Endothelial cell of umbilical vein (primary cell): ENCODE measurements around the gene APOM. TPM values are rescaled to one million over a fixed set of nuclear protein-coding genes. Genes with fewer than 3 reads are reported as not detected.

Experiments used
- BruUV-seq: library from RNA; stranded (reverse); fragments of 400-500 nt; replicated peaks from 2 replicates; lab custom pipeline; 2021; lab: Mats Ljungman, UMichigan
- CTCF ChIA-PET: fragments of 300-600, 350-600 bp; sonication (Branson Sonifier 250); formaldehyde crosslinking; loops from one replicate; lab custom pipeline; 2021; ENCODE audit warnings: antibody characterized with exemption, inconsistent platforms; lab: Charles Lee
- POLR2A ChIA-PET: fragments of 300-600, 350-600 bp; sonication (Branson Sonifier 250); formaldehyde crosslinking; loops from one replicate; lab custom pipeline; 2021; ENCODE audit warnings: antibody characterized with exemption, inconsistent platforms; lab: Charles Lee
- DNase-seq: peaks from one replicate; pipeline ENCODE4 v3.0.0-alpha.2; 2011; ENCODE audit warnings: low read depth, low spot score
- FAIRE-seq: peaks from 2 replicates; lab custom pipeline; 2011; peaks lifted over from hg19 to GRCh38; lab: Jason Lieb, UNC
- H2AFZ ChIP-seq: 2 replicates; pipeline ENCODE4 v1.6.0; 2012; ENCODE audit warnings: low read depth, low read length, control low read depth, inconsistent platforms
- H3K27ac ChIP-seq: 2 replicates; pipeline ENCODE4 v1.5.1; 2011; ENCODE audit warnings: low read depth, mild to moderate bottlenecking, control low read depth, low read length, moderate library complexity; ENCODE audit not compliant: insufficient read depth
- H3K27me3 ChIP-seq, 2 experiments: 2 replicates each; pipeline versions ENCODE4 v1.6.0 to v1.6.1; 2011; ENCODE audit warnings: low read length in 2 of 2, mixed read lengths in 1 of 2; ENCODE audit not compliant: control insufficient read depth in 2 of 2, insufficient read depth in 2 of 2
- H3K36me3 ChIP-seq, 2 experiments: 2 replicates in 1 of 2; 3 replicates in 1 of 2; pipeline ENCODE4 v1.5.1; 2011; ENCODE audit warnings: low read length in 2 of 2, mild to moderate bottlenecking in 1 of 2, moderate library complexity in 1 of 2; ENCODE audit not compliant: control insufficient read depth in 2 of 2, insufficient read depth in 2 of 2; ENCODE audit errors: extremely low read depth in 1 of 2
- H3K4me1 ChIP-seq: 3 replicates; pipeline ENCODE4 v1.5.1; 2011; ENCODE audit warnings: mild to moderate bottlenecking, low read length; ENCODE audit not compliant: control insufficient read depth, insufficient read depth; ENCODE audit errors: extremely low read depth
- H3K4me2 ChIP-seq: 2 replicates; pipeline ENCODE4 v1.6.1; 2011; ENCODE audit warnings: low read length, control low read depth, mixed read lengths; ENCODE audit not compliant: insufficient read depth
- H3K4me3 ChIP-seq, 3 experiments: fragments of 200-600 bp in 1 of 3; sonication (generic), shearing (Covaris generic) in 1 of 3; replicated peaks in 1 of 3; 2 replicates each; pipeline ENCODE4 v1.5.1; 2011 to 2016; ENCODE audit warnings: control low read depth in 3 of 3, low read length in 3 of 3, mild to moderate bottlenecking in 2 of 3, inconsistent platforms in 1 of 3, low read depth in 1 of 3, moderate library complexity in 1 of 3; ENCODE audit not compliant: insufficient read depth in 1 of 3
- H3K79me2 ChIP-seq: 2 replicates; pipeline ENCODE4 v1.6.0; 2012; ENCODE audit warnings: low read length, inconsistent platforms; ENCODE audit not compliant: control insufficient read depth, insufficient read depth
- H3K9ac ChIP-seq: replicated peaks from 2 replicates; pipeline ENCODE3; 2011; ENCODE audit warnings: low read length, control low read depth; ENCODE audit not compliant: insufficient read depth; ENCODE audit errors: extremely low read depth
- H3K9me1 ChIP-seq: replicated peaks from 3 replicates; pipeline ENCODE4 v1.6.0; 2011; ENCODE audit warnings: mild to moderate bottlenecking, low read length; ENCODE audit not compliant: control insufficient read depth, insufficient read depth; ENCODE audit errors: extremely low read depth
- H3K9me3 ChIP-seq: replicated peaks from 2 replicates; pipeline ENCODE4 v1.5.1; 2012; ENCODE audit warnings: low read length, inconsistent platforms; ENCODE audit not compliant: control insufficient read depth, insufficient read depth
- H4K20me1 ChIP-seq: replicated peaks from 2 replicates; pipeline ENCODE3; 2011; ENCODE audit warnings: mild to moderate bottlenecking, low read length; ENCODE audit not compliant: control insufficient read depth, insufficient read depth; ENCODE audit errors: extremely low read depth
- CTCF ChIP-seq, 2 donors: IDR thresholded peaks; 1 replicate in 1 of 2; 2 replicates in 1 of 2; pipeline ENCODE4 v1.5.1; 2011; ENCODE audit warnings: low read length in 2 of 2, mild to moderate bottlenecking in 2 of 2, moderate library complexity in 2 of 2, control low read depth in 1 of 2, inconsistent platforms in 1 of 2, low read depth in 1 of 2; ENCODE audit not compliant: insufficient read depth in 1 of 2; ENCODE audit errors: extremely low read depth in 1 of 2
- EZH2 ChIP-seq: IDR thresholded peaks from 2 replicates; pipeline ENCODE4 v1.6.1; 2012; ENCODE audit warnings: borderline replicate concordance, low read depth, mild to moderate bottlenecking, moderate library complexity, low read length, inconsistent platforms; ENCODE audit not compliant: severe bottlenecking
- FOS ChIP-seq: IDR thresholded peaks from 2 replicates; pipeline ENCODE4 v1.6.1; 2011; ENCODE audit warnings: mild to moderate bottlenecking, low read length, moderate library complexity, borderline replicate concordance; ENCODE audit not compliant: insufficient read depth
- GATA2 ChIP-seq: IDR thresholded peaks from 2 replicates; pipeline ENCODE4 v1.7.0; 2011; ENCODE audit warnings: low read depth, mild to moderate bottlenecking, moderate library complexity, mixed read lengths, low read length; ENCODE audit not compliant: insufficient read length, insufficient read depth
- JUN ChIP-seq: IDR thresholded peaks from 2 replicates; pipeline ENCODE4 v1.6.1; 2011; ENCODE audit warnings: borderline replicate concordance, low read depth; ENCODE audit not compliant: insufficient read length, insufficient read depth
- MAX ChIP-seq: IDR thresholded peaks from 2 replicates; pipeline ENCODE4 v1.6.1; 2011; ENCODE audit not compliant: insufficient read depth, insufficient read length
- MYC ChIP-seq: IDR thresholded peaks from one replicate; pipeline ENCODE4 v1.6.1; 2011; ENCODE audit warnings: mild to moderate bottlenecking, low read depth, low read length
- POLR2A ChIP-seq: IDR thresholded peaks from 2 replicates; pipeline ENCODE4 v1.6.1; 2012; ENCODE audit warnings: low read depth, mild to moderate bottlenecking, control low read depth, low read length
- POLR2AphosphoS5 ChIP-seq: IDR thresholded peaks from 2 replicates; pipeline ENCODE4 v1.6.1; 2012; ENCODE audit warnings: low read depth, mild to moderate bottlenecking, control low read depth, low read length, moderate library complexity; ENCODE audit not compliant: insufficient read depth
- dilution Hi-C: fragments of 300-500 bp; cut with MboI; formaldehyde crosslinking; loops from one replicate; pipeline ENCODE4 v1.15.0; 2019; ENCODE audit warnings: low sequenced_read_pairs; ENCODE audit not compliant: extremely low pct_ligation_motif_present
- intact Hi-C: fragments of 100-400 bp; cut with micrococcal nuclease; formaldehyde crosslinking; loops from one replicate; pipeline ENCODE4 v1.10.0; 2022
- polyA plus RNA-seq, 4 experiments: library from polyadenylated mRNA; depleted of rRNA in 3 of 4; stranded (reverse) in 3 of 4; unstranded in 1 of 4; fragments of >200 nt; gene quantifications; 2 replicates each; pipeline versions ENCODE4 v1.2.1 to v1.2.3, GENCODE V29; 2011 to 2012; ENCODE audit warnings: missing spikeins in 1 of 4
- total RNA-seq: library from RNA; stranded (reverse); gene quantifications from 2 replicates; pipeline ENCODE4 v1.2.3, GENCODE V29; 2021

APOM gene
- total and polyA plus RNA-seq, 2 donors (not counting 3 experiments of a cell fraction or from before 2014, with no cell fraction given): 2.5 TPM; not detected in 1

- no peak for DNase-seq
- no peaks in the 10 kb centered on the region for H3K27me3 ChIP-seq
- intact Hi-C loops: no loop called here
- H3K9me1 ChIP-seq: no peaks in the 10 kb centered on the region
- H3K27ac ChIP-seq: no peak overlapping the region
- peaks cover 3% of the 10 kb centered on the region for H4K20me1 ChIP-seq
- no peak overlapping the region for H2AFZ ChIP-seq
- H3K4me2 ChIP-seq: no peak overlapping the region
- FAIRE-seq: no peak
- peaks cover 54 to 87% of the 10 kb centered on the region in 2 experiments for H3K36me3 ChIP-seq
- no peaks in the 10 kb centered on the region for H3K4me1 ChIP-seq
- H3K9me3 ChIP-seq: no peaks in the 10 kb centered on the region
- BruUV-seq: no TSS peak
- ChIA-PET POLR2A (no interaction called here), CTCF (no interaction called here)
- H3K4me3 ChIP-seq: no peak overlapping the region
- TF ChIP-seq GATA2 (no peak), CTCF (IDR thresholded peaks at IDR 0.05; ENCODE audit: extremely low read depth in 1 of 2, insufficient read depth in 1 of 2, low read depth in 1 of 2, low read length in 2 of 2) (no peak), JUN (no peak), MYC (no peak), EZH2 (no peak), POLR2A (no peak), MAX (no peak), FOS (no peak), POLR2AphosphoS5 (no peak)
- no peak overlapping the region for H3K9ac ChIP-seq
- dilution Hi-C loops: no loop called here
- H3K79me2 ChIP-seq: peaks cover 23% of the 10 kb centered on the region
Measured at GRCh38 chr6:31632279-31632946, 23.3 kb upstream of the APOM start.
